Measurements from ENCODE around the gene TESPA1.
"Not testable (repeated sequence)": the region's sequence is repeated elsewhere in the genome, so short reads cannot be mapped to it uniquely, and the experiment has no call there.

DNA sequence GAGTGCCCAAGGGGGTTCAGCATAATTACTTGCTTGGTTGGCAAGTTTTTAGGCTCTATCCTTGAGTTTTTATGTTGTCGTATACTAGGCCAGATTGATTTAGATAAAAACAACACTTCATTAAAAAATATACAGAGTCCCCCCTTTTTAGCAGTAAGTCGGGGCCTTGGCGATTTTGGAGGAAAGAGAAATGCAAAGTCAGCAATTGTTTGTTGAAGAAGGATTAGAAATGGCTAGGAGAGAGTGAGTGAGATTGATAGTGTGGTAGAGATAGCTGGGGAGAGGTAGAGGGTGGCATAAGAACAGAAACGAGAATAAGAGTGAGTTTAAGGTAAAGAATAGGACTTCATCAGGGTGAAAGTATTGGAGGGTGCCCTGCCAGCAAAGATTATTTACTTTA, 41.3 kb downstream of the TESPA1 start:
- TF ChIP-seq CTCF (optimal IDR thresholded peaks at IDR 0.05 in 1 of 3, IDR thresholded peaks at IDR 0.05 in 1 of 3, conservative IDR thresholded peaks at IDR 0.05 in 1 of 3; ENCODE audit: extremely low read depth in 1 of 3, insufficient read depth in 2 of 3, low read length in 3 of 3); EZH2 (IDR thresholded peaks at IDR 0.05; ENCODE audit: low read length): not testable (repeated sequence)

Data from keratinocyte (primary cell).